OCI-LY1 (cell line): Measurements from ENCODE around the gene ZSWIM8.

ENCODE experiments used
- H2AFZ ChIP-seq: fragments of 200-600 bp; sonication (generic), shearing (Covaris generic); 2 replicates; pipeline ENCODE4 v1.6.0; 2014; ENCODE audit warnings: antibody characterized with exemption, mild to moderate bottlenecking, low read length
- H3F3A ChIP-seq: fragments of 200-600 bp; sonication (generic), shearing (Covaris generic); 2 replicates; pipeline ENCODE4 v1.6.0; 2014; ENCODE audit warnings: mild to moderate bottlenecking, antibody characterized with exemption, low read length, moderate library complexity; ENCODE audit not compliant: insufficient read depth
- H3K27ac ChIP-seq: fragments of 200-600 bp; sonication (generic); 2 replicates; pipeline ENCODE4 v1.5.1; 2014; ENCODE audit warnings: low read length, mixed run types, mild to moderate bottlenecking, low read depth; ENCODE audit not compliant: poor library complexity, severe bottlenecking
- H3K27me3 ChIP-seq: fragments of 200-600 bp; sonication (generic); 2 replicates; pipeline ENCODE4 v1.6.0; 2014; ENCODE audit warnings: antibody characterized with exemption, mild to moderate bottlenecking, low read length, moderate library complexity; ENCODE audit not compliant: insufficient read depth
- H3K36me3 ChIP-seq: fragments of 200-600 bp; sonication (generic); 2 replicates; pipeline ENCODE4 v1.6.1; 2014; ENCODE audit warnings: mild to moderate bottlenecking, antibody characterized with exemption, low read length, moderate library complexity, mixed read lengths; ENCODE audit not compliant: insufficient read depth
- H3K4me1 ChIP-seq: fragments of 200-600 bp; sonication (generic); 2 replicates; pipeline ENCODE4 v1.5.1; 2014; ENCODE audit warnings: mild to moderate bottlenecking, low read length, moderate library complexity; ENCODE audit not compliant: insufficient read depth, severe bottlenecking
- H3K4me2 ChIP-seq: fragments of 200-600 bp; sonication (generic), shearing (Covaris generic); 2 replicates; pipeline ENCODE4 v1.6.1; 2014; ENCODE audit warnings: low read length
- H3K4me3 ChIP-seq: fragments of 200-600 bp; sonication (generic); 2 replicates; pipeline ENCODE4 v1.5.1; 2014; ENCODE audit warnings: low read length, low read depth, mild to moderate bottlenecking, mixed read lengths; ENCODE audit not compliant: poor library complexity, severe bottlenecking
- H3K79me2 ChIP-seq: fragments of 200-600 bp; shearing (Covaris generic); 2 replicates; pipeline ENCODE4 v1.6.1; 2016; ENCODE audit warnings: mixed run types, low read length, mixed read lengths; ENCODE audit not compliant: insufficient read depth
- H3K9ac ChIP-seq: fragments of 200-600 bp; sonication (generic), shearing (Covaris generic); 2 replicates; pipeline ENCODE4 v1.6.1; 2014; ENCODE audit warnings: mild to moderate bottlenecking, low read length, mixed read lengths
- H3K9me2 ChIP-seq: fragments of 200-600 bp; sonication (generic), shearing (Covaris generic); 2 replicates; pipeline ENCODE4 v1.6.1; 2014; ENCODE audit warnings: low read depth, mild to moderate bottlenecking, low read length, mixed read lengths
- H3K9me3 ChIP-seq: fragments of 200-600 bp; shearing (Covaris generic); 2 replicates; pipeline ENCODE4 v1.6.1; 2014; ENCODE audit warnings: low read length, mixed read lengths
- H4K20me1 ChIP-seq: fragments of 200-600 bp; sonication (generic), shearing (Covaris generic); 2 replicates; pipeline ENCODE4 v1.6.0; 2016; ENCODE audit warnings: mild to moderate bottlenecking, low read length; ENCODE audit not compliant: insufficient read depth
- EZH2 ChIP-seq: fragments of 200-600 bp; sonication (generic), shearing (Covaris generic); IDR thresholded peaks from 2 replicates; pipeline ENCODE4 v1.8.0; 2017; ENCODE audit warnings: borderline replicate concordance, mixed run types, mild to moderate bottlenecking, antibody characterized with exemption, low read length, moderate library complexity, mixed read lengths
- TF ChIP-seq, protein P1 (sequence below): fragments of 200-600 bp; sonication (generic), shearing (Covaris generic); IDR thresholded peaks from 2 replicates; pipeline ENCODE4 v1.5.1; 2017; ENCODE audit warnings: mild to moderate bottlenecking, antibody characterized with exemption, low read length, moderate library complexity, mixed read lengths

Gene ZSWIM8

DNA sequence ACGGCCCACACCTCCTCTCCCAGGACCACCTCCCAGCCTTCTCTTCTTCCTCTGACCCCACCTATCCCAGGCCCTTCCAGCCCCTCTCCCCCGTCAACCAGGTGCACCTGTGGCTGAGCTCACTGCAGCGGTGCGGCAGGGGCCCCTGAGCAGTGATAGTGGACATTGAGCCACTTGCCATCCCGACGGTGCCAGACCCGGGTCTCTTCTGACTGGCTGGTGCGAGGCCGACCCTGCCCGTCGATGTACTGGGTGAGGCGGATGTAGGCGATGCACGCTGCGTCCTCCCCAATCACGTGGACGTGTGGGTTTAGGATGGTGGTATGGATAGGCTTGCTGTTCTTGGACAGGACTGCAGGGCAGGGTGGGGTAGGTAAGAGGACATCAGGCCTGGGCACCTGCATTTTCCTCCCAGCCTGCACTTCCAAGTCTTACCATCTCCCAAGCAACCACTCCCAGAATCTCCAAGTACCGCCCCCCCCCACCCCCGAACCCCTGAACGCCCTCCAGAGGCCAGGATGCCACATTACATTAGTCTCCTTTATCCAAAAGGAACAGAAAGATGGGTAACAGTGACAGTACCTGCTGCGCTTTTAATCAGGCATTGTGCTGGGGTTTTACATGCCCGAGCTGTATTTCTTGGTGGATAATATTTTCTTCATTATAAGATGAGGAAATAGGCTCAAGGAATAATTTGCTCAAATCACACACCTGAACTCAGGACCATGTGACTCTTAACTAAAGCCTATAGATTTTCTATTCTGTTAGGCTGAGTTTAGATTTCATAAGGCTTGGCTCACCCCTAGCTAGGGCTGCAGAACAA, 29.7 kb downstream of the ZSWIM8 start:
- Histone ChIP-seq H3K9ac (no peak overlapping the region), H3K36me3 (peaks cover 25% of the 10 kb centered on the region; the same call in 1 of the 2 replicates), H4K20me1 (no peaks in the 10 kb centered on the region), H3K27me3 (no peaks in the 10 kb centered on the region), H3K9me3 (no peaks in the 10 kb centered on the region), H3K4me3 (no peak overlapping the region), H3K79me2 (no peaks in the 10 kb centered on the region), H3K27ac (no peak overlapping the region), H3F3A (no peaks in the 10 kb centered on the region), H2AFZ (no peak overlapping the region), H3K9me2 (no peaks in the 10 kb centered on the region), H3K4me1 (peaks cover 8% of the 10 kb centered on the region), H3K4me2 (no peak overlapping the region)
- TF ChIP-seq, protein P1, sequence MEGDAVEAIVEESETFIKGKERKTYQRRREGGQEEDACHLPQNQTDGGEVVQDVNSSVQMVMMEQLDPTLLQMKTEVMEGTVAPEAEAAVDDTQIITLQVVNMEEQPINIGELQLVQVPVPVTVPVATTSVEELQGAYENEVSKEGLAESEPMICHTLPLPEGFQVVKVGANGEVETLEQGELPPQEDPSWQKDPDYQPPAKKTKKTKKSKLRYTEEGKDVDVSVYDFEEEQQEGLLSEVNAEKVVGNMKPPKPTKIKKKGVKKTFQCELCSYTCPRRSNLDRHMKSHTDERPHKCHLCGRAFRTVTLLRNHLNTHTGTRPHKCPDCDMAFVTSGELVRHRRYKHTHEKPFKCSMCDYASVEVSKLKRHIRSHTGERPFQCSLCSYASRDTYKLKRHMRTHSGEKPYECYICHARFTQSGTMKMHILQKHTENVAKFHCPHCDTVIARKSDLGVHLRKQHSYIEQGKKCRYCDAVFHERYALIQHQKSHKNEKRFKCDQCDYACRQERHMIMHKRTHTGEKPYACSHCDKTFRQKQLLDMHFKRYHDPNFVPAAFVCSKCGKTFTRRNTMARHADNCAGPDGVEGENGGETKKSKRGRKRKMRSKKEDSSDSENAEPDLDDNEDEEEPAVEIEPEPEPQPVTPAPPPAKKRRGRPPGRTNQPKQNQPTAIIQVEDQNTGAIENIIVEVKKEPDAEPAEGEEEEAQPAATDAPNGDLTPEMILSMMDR = peak; percentile 28; the same call in 1 of the 2 replicates
- no peak for TF ChIP-seq EZH2

DNA sequence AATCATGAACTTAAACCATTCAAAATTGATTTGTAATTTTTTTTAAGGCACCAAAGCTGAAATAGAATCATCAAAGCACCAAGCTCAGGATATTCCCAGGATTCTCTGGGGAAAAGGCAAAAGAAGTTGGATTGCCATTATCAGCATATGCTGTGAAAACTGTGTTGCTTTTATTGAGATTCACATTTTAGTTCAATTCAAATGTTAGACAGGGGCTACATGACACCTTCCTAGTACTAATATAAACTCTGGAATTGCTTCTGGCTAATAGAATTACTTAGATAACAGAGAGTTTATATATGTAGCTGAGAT, 30.3 kb downstream of the ZSWIM8 start:
- Histone ChIP-seq H3K9me3 (no peaks in the 10 kb centered on the region), H3F3A (no peaks in the 10 kb centered on the region), H3K4me3 (no peak overlapping the region), H3K4me2 (no peak overlapping the region), H3K36me3 (peaks cover 25% of the 10 kb centered on the region; the same call in 1 of the 2 replicates), H3K27ac (no peak overlapping the region), H3K9me2 (no peaks in the 10 kb centered on the region), H4K20me1 (no peaks in the 10 kb centered on the region), H3K4me1 (peaks cover 5% of the 10 kb centered on the region), H2AFZ (no peak overlapping the region), H3K9ac (no peak overlapping the region), H3K79me2 (no peaks in the 10 kb centered on the region), H3K27me3 (no peaks in the 10 kb centered on the region)
- TF ChIP-seq, protein P1 = no peak
- no peak for TF ChIP-seq EZH2

DNA sequence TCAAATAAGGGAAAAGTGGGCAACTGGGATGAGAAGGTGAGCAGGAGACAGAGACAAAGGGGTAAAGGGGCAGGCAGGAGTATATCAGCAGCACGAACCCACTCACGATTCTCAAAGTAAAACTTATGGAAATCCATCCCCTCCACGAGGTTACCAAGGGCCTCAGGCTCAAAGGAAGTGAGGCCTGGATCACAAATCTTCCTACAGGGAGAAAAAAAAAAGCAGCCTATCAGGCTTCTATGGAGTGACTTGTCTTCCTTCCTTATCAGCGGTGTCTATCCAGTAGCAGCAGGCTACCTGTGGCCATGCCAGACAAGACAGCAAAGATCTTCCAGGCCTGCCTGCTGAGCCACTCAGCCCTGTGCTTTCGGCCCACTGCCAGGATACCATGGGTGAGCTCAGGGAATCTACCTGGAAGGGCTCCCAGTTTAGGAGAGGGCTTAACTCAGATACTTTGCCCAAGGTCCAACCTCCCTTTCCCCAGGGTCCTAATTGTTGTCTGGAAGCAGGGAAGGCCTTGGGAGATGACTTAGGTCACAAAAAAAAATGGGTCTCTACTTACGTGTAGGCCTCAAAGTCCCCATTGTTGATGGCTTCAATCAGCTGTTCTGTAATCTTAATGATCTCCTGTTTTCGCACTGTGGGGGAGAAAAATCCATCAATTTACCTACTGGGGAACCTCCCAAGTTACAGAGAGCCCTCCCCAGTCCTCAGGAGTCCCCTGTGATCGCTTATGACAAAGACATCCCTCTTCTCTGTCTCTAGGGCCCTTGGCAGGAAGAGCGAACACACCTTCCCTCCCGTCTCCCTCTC, 31.7 kb downstream of the ZSWIM8 start:
- H3K9me2 ChIP-seq = no peaks in the 10 kb centered on the region
- H3K27ac ChIP-seq = no peak overlapping the region
- no peaks in the 10 kb centered on the region for H3F3A ChIP-seq

More for the DNA sequence above, 31.7 kb downstream of the ZSWIM8 start:
- Histone ChIP-seq H3K79me2 (no peaks in the 10 kb centered on the region), H3K4me1 (peaks cover 3% of the 10 kb centered on the region), H3K9ac (no peak overlapping the region), H2AFZ (no peak overlapping the region), H3K36me3 (peaks cover 32% of the 10 kb centered on the region), H4K20me1 (no peaks in the 10 kb centered on the region), H3K4me2 (no peak overlapping the region), H3K27me3 (no peaks in the 10 kb centered on the region), H3K4me3 (no peak overlapping the region), H3K9me3 (no peaks in the 10 kb centered on the region)
- TF ChIP-seq, protein P1 = no peak
